Peyer's patch (tissue), 4 donors: ENCODE measurements around the gene ZFPM1.

Experiments
- POLR2A ChIP-seq, 2 donors: fragments of 450-650 bp; IDR thresholded peaks; one replicate each; pipeline ENCODE4 v1.5.1; 2017; ENCODE audit warnings: antibody characterized with exemption in 2 of 2, mild to moderate bottlenecking in 2 of 2, moderate library complexity in 2 of 2
- TF ChIP-seq, protein P1 (sequence below), 6 experiments: fragments of 450-650 bp in 4 of 6; fragments of 200-600 bp in 2 of 6; sonication (generic) in 1 of 6; IDR thresholded peaks; one replicate each; pipeline ENCODE4 v1.5.1; 2017 to 2019; ENCODE audit warnings: antibody characterized with exemption in 6 of 6, mild to moderate bottlenecking in 3 of 6, moderate library complexity in 1 of 6

DNA sequence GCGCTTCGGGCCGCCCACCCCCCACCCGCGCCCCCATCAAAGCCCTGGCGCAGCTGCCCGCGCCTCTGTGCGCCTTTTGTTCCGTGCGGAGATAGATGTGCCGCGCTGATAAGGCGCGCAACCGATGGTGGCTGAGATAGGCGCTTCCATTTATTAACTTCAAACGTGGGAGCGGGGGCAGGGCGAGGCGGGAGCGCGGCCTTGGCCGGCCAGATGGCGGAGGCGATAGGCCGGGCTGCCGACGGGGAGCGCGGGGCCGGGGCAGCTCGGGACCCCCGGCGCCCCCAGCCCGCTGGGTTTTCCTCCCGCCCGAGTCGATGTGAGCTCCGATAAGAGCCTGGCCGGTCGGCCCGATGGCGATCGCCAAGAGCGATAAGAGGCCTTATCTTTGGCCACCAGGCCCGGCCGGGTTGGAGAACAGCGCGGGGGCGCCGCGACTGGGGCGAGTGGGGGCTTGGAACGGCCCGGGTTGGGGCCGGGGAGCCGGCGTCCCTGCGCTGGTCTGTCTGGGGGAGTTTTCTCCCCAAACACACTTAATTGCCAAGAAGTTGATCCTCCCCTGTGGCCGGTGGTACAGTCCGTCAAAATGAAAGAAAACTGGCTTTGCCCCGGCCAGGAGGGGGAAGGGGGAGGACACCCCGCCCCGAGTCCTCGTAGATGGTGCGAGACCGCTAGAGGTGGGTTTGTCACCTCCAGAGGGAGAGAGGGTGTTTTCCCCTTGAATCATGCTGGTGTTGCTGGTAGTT lies 2.7 kb downstream of the ZFPM1 start:
- TF ChIP-seq, protein P1, sequence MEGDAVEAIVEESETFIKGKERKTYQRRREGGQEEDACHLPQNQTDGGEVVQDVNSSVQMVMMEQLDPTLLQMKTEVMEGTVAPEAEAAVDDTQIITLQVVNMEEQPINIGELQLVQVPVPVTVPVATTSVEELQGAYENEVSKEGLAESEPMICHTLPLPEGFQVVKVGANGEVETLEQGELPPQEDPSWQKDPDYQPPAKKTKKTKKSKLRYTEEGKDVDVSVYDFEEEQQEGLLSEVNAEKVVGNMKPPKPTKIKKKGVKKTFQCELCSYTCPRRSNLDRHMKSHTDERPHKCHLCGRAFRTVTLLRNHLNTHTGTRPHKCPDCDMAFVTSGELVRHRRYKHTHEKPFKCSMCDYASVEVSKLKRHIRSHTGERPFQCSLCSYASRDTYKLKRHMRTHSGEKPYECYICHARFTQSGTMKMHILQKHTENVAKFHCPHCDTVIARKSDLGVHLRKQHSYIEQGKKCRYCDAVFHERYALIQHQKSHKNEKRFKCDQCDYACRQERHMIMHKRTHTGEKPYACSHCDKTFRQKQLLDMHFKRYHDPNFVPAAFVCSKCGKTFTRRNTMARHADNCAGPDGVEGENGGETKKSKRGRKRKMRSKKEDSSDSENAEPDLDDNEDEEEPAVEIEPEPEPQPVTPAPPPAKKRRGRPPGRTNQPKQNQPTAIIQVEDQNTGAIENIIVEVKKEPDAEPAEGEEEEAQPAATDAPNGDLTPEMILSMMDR (IDR thresholded peaks at IDR 0.05) = no peak
- no peak for TF ChIP-seq POLR2A (IDR thresholded peaks at IDR 0.05)
